TTC549 (cell line): ENCODE measurements around the gene KCNIP4.
"Not testable (repeated sequence)": the region's sequence is repeated elsewhere in the genome, so short reads cannot be mapped to it uniquely, and the experiment has no call there.

Experiments
- FAIRE-seq: peaks from 2 replicates; lab custom pipeline; 2012; peaks lifted over from hg19 to GRCh38; lab: Jason Lieb, UNC

Gene KCNIP4

GRCh38 chr4:21948347-21949072 is at the start of gene KCNIP4:
Gene KCNIP4 (minus strand): TSS chr4:21948772.
- FAIRE-seq: no peak

- not testable (repeated sequence) for FAIRE-seq
Observed at GRCh38 chr4:21996618-21997017, 48.0 kb upstream of the KCNIP4 start.

- FAIRE-seq: no peak
Observed at GRCh38 chr4:21992330-21992729, 43.8 kb upstream of the KCNIP4 start.

GRCh38 chr4:21991562-21991961 is 43.0 kb upstream of the KCNIP4 start:
- no peak for FAIRE-seq

- FAIRE-seq: no peak
Observed at GRCh38 chr4:21991050-21991449, 42.5 kb upstream of the KCNIP4 start.

GRCh38 chr4:21989351-21989750 is 40.8 kb upstream of the KCNIP4 start:
- no peak for FAIRE-seq

GRCh38 chr4:21986307-21986706 is 37.7 kb upstream of the KCNIP4 start:
- no peak for FAIRE-seq

- FAIRE-seq: no peak
Observed at GRCh38 chr4:21982087-21982486, 33.5 kb upstream of the KCNIP4 start.

GRCh38 chr4:21979196-21979595 is 30.6 kb upstream of the KCNIP4 start:
- no peak for FAIRE-seq

- FAIRE-seq: no peak
Observed at GRCh38 chr4:21976166-21976565, 27.6 kb upstream of the KCNIP4 start.

GRCh38 chr4:21973850-21974249 is 25.3 kb upstream of the KCNIP4 start:
- FAIRE-seq: no peak

- no peak for FAIRE-seq
Observed at GRCh38 chr4:21964762-21965319, 16.3 kb upstream of the KCNIP4 start.

GRCh38 chr4:21962691-21963090 is 14.1 kb upstream of the KCNIP4 start:
- FAIRE-seq: no peak

- no peak for FAIRE-seq
Observed at GRCh38 chr4:21960793-21961192, 12.2 kb upstream of the KCNIP4 start.

- FAIRE-seq: no peak
Observed at GRCh38 chr4:21954916-21955315, 6.3 kb upstream of the KCNIP4 start.

GRCh38 chr4:21953653-21954052 is 5.1 kb upstream of the KCNIP4 start:
- no peak for FAIRE-seq

GRCh38 chr4:21952549-21952948 is 4.0 kb upstream of the KCNIP4 start:
- FAIRE-seq: no peak

- FAIRE-seq: no peak
Observed at GRCh38 chr4:21949073-21949457, 493 bp upstream of the KCNIP4 start.

GRCh38 chr4:21947791-21948346 is 703 bp downstream of the KCNIP4 start:
- FAIRE-seq: no peak

- FAIRE-seq: no peak
Observed at GRCh38 chr4:21946858-21947257, 1.7 kb downstream of the KCNIP4 start.

- FAIRE-seq: no peak
Observed at GRCh38 chr4:21921526-21922180, 26.9 kb downstream of the KCNIP4 start.

GRCh38 chr4:21915761-21916160 is 32.8 kb downstream of the KCNIP4 start:
- FAIRE-seq: no peak

GRCh38 chr4:21901831-21902230 is 46.7 kb downstream of the KCNIP4 start:
- no peak for FAIRE-seq
